ENCODE data around the gene CFAP157.

The CFAP157 gene

GRCh38 chr9:127715470-127716337 lies 8.9 kb downstream of the CFAP157 start, which contains the start of the genes PTRH1 and TTC16:
Gene PTRH1, minus strand, starts transcription at chr9:127715663. Its CDS starts 24 bp downstream, at chr9:127715639.
Gene TTC16, plus strand, starts transcription at chr9:127716079. Its CDS starts 67 bp downstream, at chr9:127716146.
- peak; percentile 85 to 88 for DNase-seq (ENCODE audit: low read depth in 2 of 2)

GRCh38 chr9:127716412-127716811 lies 9.6 kb downstream of the CFAP157 start:
- DNase-seq (ENCODE audit: low read depth in 2 of 2) = no peak

GRCh38 chr9:127717766-127718165 lies 11.0 kb downstream of the CFAP157 start:
- no peak for DNase-seq (ENCODE audit: low read depth in 2 of 2)

- no peak for DNase-seq (ENCODE audit: low read depth in 2 of 2)
Measured at GRCh38 chr9:127720031-127720864, 13.5 kb downstream of the CFAP157 start.

GRCh38 chr9:127720865-127721227 lies 14.1 kb downstream of the CFAP157 start:
- no peak for DNase-seq (ENCODE audit: low read depth in 2 of 2)

- DNase-seq (ENCODE audit: low read depth in 2 of 2) = no peak
Measured at GRCh38 chr9:127721391-127721821, 14.6 kb downstream of the CFAP157 start.

- DNase-seq (ENCODE audit: low read depth in 2 of 2) = no peak
Measured at GRCh38 chr9:127722055-127722745, 15.4 kb downstream of the CFAP157 start.

GRCh38 chr9:127723013-127723412 lies 16.2 kb downstream of the CFAP157 start:
- no peak for DNase-seq (ENCODE audit: low read depth in 2 of 2)

GRCh38 chr9:127723444-127723843 lies 16.7 kb downstream of the CFAP157 start:
- DNase-seq (ENCODE audit: low read depth in 2 of 2) = peak; percentile 22 to 23

- no peak for DNase-seq (ENCODE audit: low read depth in 2 of 2)
Measured at GRCh38 chr9:127724012-127724411, 17.2 kb downstream of the CFAP157 start.

- no peak for DNase-seq (ENCODE audit: low read depth in 2 of 2)
Measured at GRCh38 chr9:127726871-127727270, 20.1 kb downstream of the CFAP157 start.

- DNase-seq (ENCODE audit: low read depth in 2 of 2) = no peak
Measured at GRCh38 chr9:127728808-127729207, 22.0 kb downstream of the CFAP157 start.

GRCh38 chr9:127729522-127730256 lies 22.9 kb downstream of the CFAP157 start:
- DNase-seq (ENCODE audit: low read depth in 2 of 2) = no peak

GRCh38 chr9:127730262-127730661 lies 23.5 kb downstream of the CFAP157 start:
- DNase-seq (ENCODE audit: low read depth in 2 of 2) = no peak

GRCh38 chr9:127730799-127731410 lies 24.1 kb downstream of the CFAP157 start:
- no peak for DNase-seq (ENCODE audit: low read depth in 2 of 2)

- no peak for DNase-seq (ENCODE audit: low read depth in 2 of 2)
Measured at GRCh38 chr9:127731938-127732337, 25.1 kb downstream of the CFAP157 start.

- no peak for DNase-seq (ENCODE audit: low read depth in 2 of 2)
Measured at GRCh38 chr9:127732444-127732843, 25.7 kb downstream of the CFAP157 start.

- DNase-seq (ENCODE audit: low read depth in 2 of 2) = no peak
Measured at GRCh38 chr9:127733614-127734013, 26.8 kb downstream of the CFAP157 start.

GRCh38 chr9:127734247-127734746 lies 27.5 kb downstream of the CFAP157 start:
- DNase-seq (ENCODE audit: low read depth in 2 of 2) = no peak

GRCh38 chr9:127734747-127735529 lies 28.1 kb downstream of the CFAP157 start, which contains the start of gene TOR2A:
Gene TOR2A, minus strand, starts transcription at chr9:127735294. Its CDS starts 24 bp downstream, at chr9:127735270.
- peak; percentile 88 for DNase-seq (ENCODE audit: low read depth in 2 of 2)

Measured in fibroblast of skin of left quadriceps (primary cell).